Gastrocnemius medialis (tissue), 4 donors: ENCODE results near the gene LYSMD4. TPM values are rescaled to one million over a fixed set of nuclear protein-coding genes. Genes with fewer than 3 reads are reported as not detected.

Source experiments
- ATAC-seq, 2 donors: fragments of 150-250 bp; one replicate each; pipeline ENCODE4 v1.9.1; 2016
- DNase-seq, 2 donors: peaks; one replicate each; pipeline ENCODE4 v3.0.0-alpha.2; 2019
- H3K27ac ChIP-seq, 4 donors: fragments of 200-600 bp; sonication (generic); 1 replicate in 1 of 4; 2 replicates in 3 of 4; pipeline ENCODE4 v1.5.1; 2016 to 2018; ENCODE audit warnings: mild to moderate bottlenecking in 2 of 4, moderate library complexity in 1 of 4
- H3K27me3 ChIP-seq, 3 donors: fragments of 200-600 bp; sonication (generic) in 2 of 3; 1 replicate in 1 of 3; 2 replicates in 2 of 3; pipeline versions ENCODE4 v1.5.1 to v1.6.0; 2016 to 2019; ENCODE audit warnings: mild to moderate bottlenecking in 1 of 3, moderate library complexity in 1 of 3
- H3K36me3 ChIP-seq, 2 donors: fragments of 200-600 bp; sonication (generic) in 1 of 2; one replicate each; pipeline ENCODE4 v1.5.1; 2017 to 2018
- H3K4me1 ChIP-seq, 2 donors: fragments of 200-600 bp; sonication (generic) in 1 of 2; one replicate each; pipeline ENCODE4 v1.5.1; 2016 to 2017; ENCODE audit warnings: mild to moderate bottlenecking in 2 of 2
- H3K4me3 ChIP-seq, 4 donors: fragments of 200-600 bp; sonication (generic) in 3 of 4; 1 replicate in 1 of 4; 2 replicates in 3 of 4; pipeline ENCODE4 v1.5.1; 2016 to 2019; ENCODE audit warnings: mild to moderate bottlenecking in 2 of 4
- H3K9me3 ChIP-seq, 3 donors: fragments of 200-600 bp; sonication (generic) in 2 of 3; 1 replicate in 1 of 3; 2 replicates in 2 of 3; pipeline ENCODE4 v1.5.1; 2016 to 2019
- CTCF ChIP-seq, 5 experiments: fragments of 450-650 bp in 3 of 5; fragments of 200-600 bp in 2 of 5; sonication (generic) in 2 of 5; IDR thresholded peaks in 4 of 5; conservative IDR thresholded peaks in 1 of 5; 1 replicate in 4 of 5; 2 replicates in 1 of 5; pipeline ENCODE4 v1.5.1; 2016 to 2019; ENCODE audit warnings: antibody characterized with exemption in 5 of 5, mild to moderate bottlenecking in 3 of 5, moderate library complexity in 3 of 5
- POLR2A ChIP-seq, 2 donors: fragments of 450-650 bp; IDR thresholded peaks; one replicate each; pipeline ENCODE4 v1.6.1; 2017; ENCODE audit warnings: antibody characterized with exemption in 2 of 2, mild to moderate bottlenecking in 2 of 2, moderate library complexity in 2 of 2
- in situ Hi-C, 4 donors: fragments of 200-750 bp; cut with MboI; loops; one replicate each; pipeline versions ENCODE4 v1.15.0 to v1.8.0; 2017; ENCODE audit warnings: low sequenced_read_pairs in 4 of 4
- intact Hi-C: fragments of 100-400 bp; cut with DNase I; formaldehyde crosslinking; loops from one replicate; pipeline ENCODE4 v1.15.1; 2023; ENCODE audit warnings: low total_unique reads
- total RNA-seq, 4 donors: library from RNA; depleted of rRNA; stranded (reverse); fragments of >200 nt; gene quantifications; one replicate each; pipeline versions ENCODE4 v1.1.0 to v1.2.3, GENCODE V29; 2016

Gene LYSMD4
- total RNA-seq, 4 donors from 2014 or later, result 5.1 to 15.8 (median 11.9) TPM

GRCh38 chr15:99726333-99726732, 6.9 kb downstream of the LYSMD4 start:
- in situ Hi-C loops, result loop anchor here in 2 of 4 donors (25.0 kb wide), 1 partner anchor 614 kb away; the partner anchor contains the start of gene SYNM (in 2 of the 2)
- peaks cover 36 to 40% of the 10 kb centered on the region in 2 donors for H3K4me1 ChIP-seq
- H3K27ac ChIP-seq, result no peak overlapping the region
- ATAC-seq (no peak), DNase-seq (no peak)
- intact Hi-C loops, result no loop called here
- H3K4me3 ChIP-seq, result no peak overlapping the region
- no peaks in the 10 kb centered on the region for H3K27me3 ChIP-seq
- no peaks in the 10 kb centered on the region for H3K9me3 ChIP-seq
- TF ChIP-seq CTCF (IDR thresholded peaks at IDR 0.05 in 4 of 5, conservative IDR thresholded peaks at IDR 0.05 in 1 of 5), result no peak
- no peak for TF ChIP-seq POLR2A (IDR thresholded peaks at IDR 0.05)
- no peaks in the 10 kb centered on the region for H3K36me3 ChIP-seq

- H3K27ac ChIP-seq, result peak overlapping the region in 2 of 4 donors; percentile 61 to 64
- peaks cover 43 to 47% of the 10 kb centered on the region in 2 donors for H3K4me1 ChIP-seq
- H3K4me3 ChIP-seq, result no peak overlapping the region
- TF ChIP-seq POLR2A (IDR thresholded peaks at IDR 0.05) (no peak), CTCF (IDR thresholded peaks at IDR 0.05 in 4 of 5, conservative IDR thresholded peaks at IDR 0.05 in 1 of 5) (no peak)
- ATAC-seq (no peak), DNase-seq (no peak)
- intact Hi-C loops, result no loop called here
- no peaks in the 10 kb centered on the region for H3K27me3 ChIP-seq
- no peaks in the 10 kb centered on the region for H3K9me3 ChIP-seq
- no peaks in the 10 kb centered on the region for H3K36me3 ChIP-seq
- in situ Hi-C loops, result loop anchor here in 3 of 4 donors (25.0 kb wide), 2 partner anchors 310 to 435 kb away; no protein-coding TSS in a partner anchor
These were observed 10.8 kb downstream of the LYSMD4 start for GRCh38 chr15:99722406-99722805.

- Histone ChIP-seq H3K4me3 (no peak overlapping the region), H3K36me3 (no peaks in the 10 kb centered on the region), H3K4me1 (peaks cover 46 to 50% of the 10 kb centered on the region in 2 donors), H3K9me3 (no peaks in the 10 kb centered on the region), H3K27ac (peak overlapping the region; percentile 20 to 64 (median 61)), H3K27me3 (no peaks in the 10 kb centered on the region)
- intact Hi-C loops (no loop called here), in situ Hi-C loops (loop anchor here in 3 of 4 donors (25.0 kb wide), 2 partner anchors 310 to 435 kb away; no protein-coding TSS in a partner anchor)
- no peak for DNase-seq
- ATAC-seq, result no peak
- TF ChIP-seq CTCF (IDR thresholded peaks at IDR 0.05 in 4 of 5, conservative IDR thresholded peaks at IDR 0.05 in 1 of 5) (no peak), POLR2A (IDR thresholded peaks at IDR 0.05) (no peak)
These were observed 11.3 kb downstream of the LYSMD4 start for GRCh38 chr15:99721896-99722295.

- H3K36me3 ChIP-seq, result no peaks in the 10 kb centered on the region
- H3K4me3 ChIP-seq, result no peak overlapping the region
- H3K27me3 ChIP-seq, result no peaks in the 10 kb centered on the region
- H3K9me3 ChIP-seq, result no peaks in the 10 kb centered on the region
- H3K4me1 ChIP-seq, result peaks cover 52 to 56% of the 10 kb centered on the region in 2 donors
- intact Hi-C loops, result no loop called here
- TF ChIP-seq CTCF (IDR thresholded peaks at IDR 0.05 in 4 of 5, conservative IDR thresholded peaks at IDR 0.05 in 1 of 5) (no peak), POLR2A (IDR thresholded peaks at IDR 0.05) (no peak)
- ATAC-seq, result peak; percentile 21 to 34
- DNase-seq, result peak in 1 of 2 donors; percentile 61
- peak overlapping the region; percentile 20 to 64 (median 61) for H3K27ac ChIP-seq
- in situ Hi-C loops, result loop anchor here in 3 of 4 donors (25.0 kb wide), 2 partner anchors 309 to 434 kb away; no protein-coding TSS in a partner anchor
These were observed 12.0 kb downstream of the LYSMD4 start for GRCh38 chr15:99721104-99721778.
